Caco-2 (cell line): ENCODE data around the gene NUMA1. TPM values are rescaled to one million over a fixed set of nuclear protein-coding genes. Genes with fewer than 3 reads are reported as not detected.

Source experiments
- BruUV-seq: library from RNA; stranded (reverse); fragments of 400-500 nt; replicated peaks from 2 replicates; lab custom pipeline; 2021; lab: Mats Ljungman, UMichigan
- CTCF ChIA-PET: fragments of 300-600 bp; sonication (Branson Sonifier 250); formaldehyde crosslinking; loops from one replicate; lab custom pipeline; 2022; ENCODE audit warnings: antibody characterized with exemption; lab: Charles Lee
- POLR2A ChIA-PET: fragments of 300-600 bp; sonication (Branson Sonifier 250); formaldehyde crosslinking; loops from one replicate; lab custom pipeline; 2022; ENCODE audit warnings: antibody characterized with exemption; lab: Charles Lee
- DNase-seq, 2 experiments: peaks; one replicate each; pipeline versions ENCODE4 v3.0.0 to v3.0.0-alpha.2; 2020 to 2022
- H3K27me3 ChIP-seq: replicated peaks from 2 replicates; pipeline ENCODE4 v1.6.0; 2011; ENCODE audit warnings: low read length; ENCODE audit not compliant: control insufficient read depth, insufficient read depth
- H3K36me3 ChIP-seq: 2 replicates; pipeline ENCODE4 v1.5.1; 2011; ENCODE audit warnings: low read length; ENCODE audit not compliant: control insufficient read depth, insufficient read depth
- H3K4me1 ChIP-seq: fragments of 250-450 bp; sonication (Bioruptor Pico); 2 replicates; pipeline ENCODE4 v1.5.1; 2020; ENCODE audit warnings: mild to moderate bottlenecking
- H3K4me3 ChIP-seq: 2 replicates; pipeline ENCODE4 v1.5.1; 2011; ENCODE audit warnings: low read depth, mild to moderate bottlenecking, control low read depth, low read length
- H3K9me3 ChIP-seq: fragments of 250-450 bp; sonication (Bioruptor Pico); 2 replicates; pipeline ENCODE4 v1.5.1; 2020; ENCODE audit warnings: mild to moderate bottlenecking, moderate library complexity
- H3K27ac Mint-ChIP-seq: one replicate; pipeline ENCODE4 v1.8.0; 2022; ENCODE audit warnings: mixed read lengths; ENCODE audit not compliant: unreplicated experiment
- H3K27me3 Mint-ChIP-seq: one replicate; pipeline ENCODE4 v1.8.0; 2022; ENCODE audit warnings: mixed read lengths; ENCODE audit not compliant: insufficient read depth, unreplicated experiment
- H3K36me3 Mint-ChIP-seq: one replicate; pipeline ENCODE4 v1.8.0; 2022; ENCODE audit warnings: mild to moderate bottlenecking, mixed read lengths; ENCODE audit not compliant: insufficient read depth, unreplicated experiment
- H3K4me1 Mint-ChIP-seq: one replicate; pipeline ENCODE4 v1.8.0; 2022; ENCODE audit warnings: low read depth, mixed read lengths; ENCODE audit not compliant: unreplicated experiment
- H3K4me3 Mint-ChIP-seq: one replicate; pipeline ENCODE4 v1.8.0; 2022; ENCODE audit warnings: mild to moderate bottlenecking, moderate library complexity, mixed read lengths; ENCODE audit not compliant: unreplicated experiment
- H3K9me3 Mint-ChIP-seq: one replicate; pipeline ENCODE4 v1.8.0; 2022; ENCODE audit warnings: mixed read lengths; ENCODE audit not compliant: unreplicated experiment
- intact Hi-C: fragments of 100-400 bp; cut with micrococcal nuclease; formaldehyde crosslinking; loops from one replicate; pipeline ENCODE4 v1.10.0; 2022; ENCODE audit not compliant: unreplicated experiment
- total RNA-seq: library from RNA; stranded (reverse); gene quantifications from 2 replicates; pipeline ENCODE4 v1.2.3, GENCODE V29; 2022
- TF ChIP-seq, protein P1 (sequence below), 2 experiments: fragments of 200-600 bp in 1 of 2; IDR thresholded peaks; 1 replicate in 1 of 2; 2 replicates in 1 of 2; pipeline versions ENCODE4 v1.5.1 to v1.8.0; 2011 to 2022; ENCODE audit warnings: antibody characterized with exemption in 1 of 2, control low read depth in 1 of 2, inconsistent platforms in 1 of 2, low read depth in 1 of 2, low read length in 1 of 2, mild to moderate bottlenecking in 1 of 2, moderate library complexity in 1 of 2; ENCODE audit not compliant: insufficient read depth in 1 of 2, severe bottlenecking in 1 of 2, unreplicated experiment in 1 of 2

NUMA1 gene
- total RNA-seq, 1 experiment from 2014 or later: 190 TPM

DNA sequence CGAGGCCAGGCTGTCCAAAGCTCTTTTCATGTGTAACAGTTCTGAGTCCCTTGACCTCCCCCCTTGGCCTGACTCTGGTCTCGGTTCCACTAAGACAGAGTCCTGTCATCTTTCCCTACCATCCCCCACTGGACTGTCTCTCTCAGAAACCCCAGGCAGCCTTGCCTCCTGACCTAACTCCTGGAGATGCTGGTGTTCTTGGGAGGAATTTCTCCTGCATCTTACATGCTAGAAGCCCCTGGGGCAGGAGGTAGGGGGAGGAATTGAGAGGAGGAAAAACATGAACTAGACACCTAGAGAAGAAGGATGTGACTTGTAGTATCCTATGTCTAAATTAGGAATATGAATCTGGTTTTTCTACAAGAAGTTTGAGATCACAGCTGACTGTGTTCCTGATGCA is 82.3 kb downstream of the NUMA1 start:
- peaks cover 73% of the 10 kb centered on the region for H3K36me3 Mint-ChIP-seq
- POLR2A ChIA-PET: no interaction called here
- H3K4me1 Mint-ChIP-seq: no peaks in the 10 kb centered on the region
- Histone ChIP-seq H3K9me3 (no peaks in the 10 kb centered on the region), H3K36me3 (peaks cover 16% of the 10 kb centered on the region), H3K4me3 (no peak overlapping the region), H3K27me3 (no peaks in the 10 kb centered on the region), H3K4me1 (no peaks in the 10 kb centered on the region)
- DNase-seq: no peak
- TF ChIP-seq, protein P1, sequence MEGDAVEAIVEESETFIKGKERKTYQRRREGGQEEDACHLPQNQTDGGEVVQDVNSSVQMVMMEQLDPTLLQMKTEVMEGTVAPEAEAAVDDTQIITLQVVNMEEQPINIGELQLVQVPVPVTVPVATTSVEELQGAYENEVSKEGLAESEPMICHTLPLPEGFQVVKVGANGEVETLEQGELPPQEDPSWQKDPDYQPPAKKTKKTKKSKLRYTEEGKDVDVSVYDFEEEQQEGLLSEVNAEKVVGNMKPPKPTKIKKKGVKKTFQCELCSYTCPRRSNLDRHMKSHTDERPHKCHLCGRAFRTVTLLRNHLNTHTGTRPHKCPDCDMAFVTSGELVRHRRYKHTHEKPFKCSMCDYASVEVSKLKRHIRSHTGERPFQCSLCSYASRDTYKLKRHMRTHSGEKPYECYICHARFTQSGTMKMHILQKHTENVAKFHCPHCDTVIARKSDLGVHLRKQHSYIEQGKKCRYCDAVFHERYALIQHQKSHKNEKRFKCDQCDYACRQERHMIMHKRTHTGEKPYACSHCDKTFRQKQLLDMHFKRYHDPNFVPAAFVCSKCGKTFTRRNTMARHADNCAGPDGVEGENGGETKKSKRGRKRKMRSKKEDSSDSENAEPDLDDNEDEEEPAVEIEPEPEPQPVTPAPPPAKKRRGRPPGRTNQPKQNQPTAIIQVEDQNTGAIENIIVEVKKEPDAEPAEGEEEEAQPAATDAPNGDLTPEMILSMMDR (IDR thresholded peaks at IDR 0.05; ENCODE audit: insufficient read depth in 1 of 2, low read depth in 1 of 2, low read length in 1 of 2, severe bottlenecking in 1 of 2, unreplicated experiment in 1 of 2): no peak
- BruUV-seq: no TSS peak
- CTCF ChIA-PET: interaction anchor here (0.6 kb wide), 1 partner anchor 175 kb away, joined by 8 read pairs; no protein-coding TSS in a partner anchor
- H3K9me3 Mint-ChIP-seq: no peaks in the 10 kb centered on the region
- no peaks in the 10 kb centered on the region for H3K27me3 Mint-ChIP-seq
- intact Hi-C loops: no loop called here
- no peak overlapping the region for H3K4me3 Mint-ChIP-seq
- H3K27ac Mint-ChIP-seq: no peak overlapping the region

GRCh38 chr11:71997594-71997993 is 82.7 kb downstream of the NUMA1 start:
- no peaks in the 10 kb centered on the region for H3K9me3 ChIP-seq
- TF ChIP-seq, protein P1 (IDR thresholded peaks at IDR 0.05; ENCODE audit: insufficient read depth in 1 of 2, low read depth in 1 of 2, low read length in 1 of 2, severe bottlenecking in 1 of 2, unreplicated experiment in 1 of 2): no peak
- no peaks in the 10 kb centered on the region for H3K4me1 ChIP-seq
- H3K4me3 ChIP-seq: no peak overlapping the region
- no peaks in the 10 kb centered on the region for H3K4me1 Mint-ChIP-seq
- BruUV-seq: no TSS peak
- intact Hi-C loops: no loop called here
- H3K9me3 Mint-ChIP-seq: no peaks in the 10 kb centered on the region
- H3K36me3 ChIP-seq: peaks cover 14% of the 10 kb centered on the region
- no peak for DNase-seq
- peaks cover 70% of the 10 kb centered on the region for H3K36me3 Mint-ChIP-seq
- H3K4me3 Mint-ChIP-seq: no peak overlapping the region
- no peak overlapping the region for H3K27ac Mint-ChIP-seq
- CTCF ChIA-PET: interaction anchor here (0.6 kb wide), 1 partner anchor 174 kb away, joined by 8 read pairs; no protein-coding TSS in a partner anchor
- POLR2A ChIA-PET: no interaction called here
- H3K27me3 ChIP-seq: no peaks in the 10 kb centered on the region
- no peaks in the 10 kb centered on the region for H3K27me3 Mint-ChIP-seq

DNA sequence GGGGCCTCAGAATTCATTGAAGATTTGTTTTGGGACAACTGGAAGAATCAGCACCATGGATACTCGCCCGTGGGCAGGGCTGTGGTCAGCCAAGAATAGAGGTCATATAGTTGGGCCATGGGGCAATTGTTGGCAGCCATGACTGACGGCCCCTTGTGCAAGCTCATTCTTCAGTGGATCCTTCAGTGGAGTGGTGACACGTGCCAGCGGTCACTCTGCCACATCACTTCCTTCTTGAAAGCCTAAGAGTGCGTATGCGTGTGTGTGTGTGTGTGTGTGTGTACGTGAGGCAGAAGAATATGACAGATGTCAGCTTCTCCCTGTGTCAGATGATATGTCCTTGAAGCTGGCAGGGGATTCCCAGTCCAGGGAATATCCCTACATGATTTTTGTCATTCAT is 83.4 kb downstream of the NUMA1 start:
- H3K9me3 Mint-ChIP-seq: no peaks in the 10 kb centered on the region
- H3K27ac Mint-ChIP-seq: no peak overlapping the region
- POLR2A ChIA-PET: no interaction called here
- CTCF ChIA-PET: interaction anchor here (0.5 kb wide), 1 partner anchor 451 kb away, joined by 7 read pairs; no protein-coding TSS in a partner anchor
- Histone ChIP-seq H3K27me3 (no peaks in the 10 kb centered on the region), H3K36me3 (peaks cover 11% of the 10 kb centered on the region), H3K9me3 (no peaks in the 10 kb centered on the region), H3K4me1 (no peaks in the 10 kb centered on the region), H3K4me3 (no peak overlapping the region)
- H3K36me3 Mint-ChIP-seq: peaks cover 70% of the 10 kb centered on the region
- no peaks in the 10 kb centered on the region for H3K4me1 Mint-ChIP-seq
- no TSS peak for BruUV-seq
- H3K4me3 Mint-ChIP-seq: no peak overlapping the region
- TF ChIP-seq, protein P1 (IDR thresholded peaks at IDR 0.05; ENCODE audit: insufficient read depth in 1 of 2, low read depth in 1 of 2, low read length in 1 of 2, severe bottlenecking in 1 of 2, unreplicated experiment in 1 of 2): no peak
- intact Hi-C loops: no loop called here
- no peak for DNase-seq
- H3K27me3 Mint-ChIP-seq: no peaks in the 10 kb centered on the region
